Lower leg skin (tissue), 4 donors: ENCODE measurements around the gene NPS. TPM values are rescaled to one million over a fixed set of nuclear protein-coding genes. Genes with fewer than 3 reads are reported as not detected.

Experiments used
- DNase-seq, 2 donors: peaks; one replicate each; pipeline ENCODE4 v3.0.0-alpha.2; 2019; ENCODE audit warnings: low spot score in 2 of 2
- H3K4me3 ChIP-seq: fragments of 200-600 bp; sonication (generic); 2 replicates; pipeline ENCODE4 v1.5.1; 2017; ENCODE audit warnings: mild to moderate bottlenecking, low read depth; ENCODE audit not compliant: poor library complexity, severe bottlenecking
- CTCF ChIP-seq, 3 donors: fragments of 450-650 bp; IDR thresholded peaks; one replicate each; pipeline ENCODE4 v1.5.1; 2016; ENCODE audit warnings: antibody characterized with exemption in 3 of 3, mild to moderate bottlenecking in 3 of 3, moderate library complexity in 2 of 3
- POLR2A ChIP-seq, 2 donors: fragments of 450-650 bp; IDR thresholded peaks; one replicate each; pipeline ENCODE4 v1.6.1; 2016 to 2017; ENCODE audit warnings: antibody characterized with exemption in 2 of 2, mild to moderate bottlenecking in 1 of 2, moderate library complexity in 1 of 2
- WGBS, 2 donors: methylation state at CpG; one replicate each; pipeline ENCODE4 v1.1.5; 2018; 5-methylcytosine and 5-hydroxymethylcytosine counted together
- intact Hi-C: fragments of 100-400 bp; cut with DNase I; formaldehyde crosslinking; loops from one replicate; pipeline ENCODE4 v1.15.0; 2023; ENCODE audit warnings: low total_unique reads
- total RNA-seq, 4 donors: library from RNA; depleted of rRNA; stranded (reverse); fragments of >200 nt; gene quantifications; one replicate each; pipeline ENCODE4 v1.1.0, GENCODE V29; 2016

NPS gene
- total RNA-seq = not detected

GRCh38 chr10:127549009-127549408 is at the start of gene NPS:
TSS of gene NPS (plus strand) at chr10:127549309. CDS start at chr10:127549369, 60 bp downstream.
- TF ChIP-seq POLR2A (IDR thresholded peaks at IDR 0.05) (no peak), CTCF (IDR thresholded peaks at IDR 0.05) (no peak)
- DNase-seq = no peak
- no peak within 1 kb of the TSS for H3K4me3 ChIP-seq
- intact Hi-C loops = no loop called here
- whole genome bisulfite sequencing, 2 donors = 71 to 73% methylated on average over 4 of the region's 4 CpGs

- no peak for DNase-seq
- TF ChIP-seq CTCF (IDR thresholded peaks at IDR 0.05) = no peak
- TF ChIP-seq POLR2A (IDR thresholded peaks at IDR 0.05) = no peak
- H3K4me3 ChIP-seq = no peak overlapping the region
- 72 to 78% methylated on average over 8 of the region's 8 CpGs for WGBS, 2 donors
- intact Hi-C loops = no loop called here
Measured at GRCh38 chr10:127500127-127500526, 49.0 kb upstream of the NPS start.

- intact Hi-C loops = no loop called here
- no peak overlapping the region for H3K4me3 ChIP-seq
- WGBS, 2 donors = 56 to 64% methylated on average over 9 of the region's 9 CpGs
- DNase-seq = no peak
- no peak for TF ChIP-seq POLR2A (IDR thresholded peaks at IDR 0.05)
- TF ChIP-seq CTCF (IDR thresholded peaks at IDR 0.05) = no peak
Measured at GRCh38 chr10:127506094-127506493, 43.0 kb upstream of the NPS start.

GRCh38 chr10:127522298-127522697 is 26.8 kb upstream of the NPS start:
- TF ChIP-seq CTCF (IDR thresholded peaks at IDR 0.05) = no peak
- TF ChIP-seq POLR2A (IDR thresholded peaks at IDR 0.05) = no peak
- H3K4me3 ChIP-seq = no peak overlapping the region
- intact Hi-C loops = no loop called here
- DNase-seq = no peak
- 83% methylated on average over 3 of the region's 3 CpGs for WGBS, 2 donors

- TF ChIP-seq CTCF (IDR thresholded peaks at IDR 0.05) (no peak), POLR2A (IDR thresholded peaks at IDR 0.05) (no peak)
- intact Hi-C loops = no loop called here
- 54 to 56% methylated on average over 6 of the region's 6 CpGs for WGBS, 2 donors
- DNase-seq = no peak
- H3K4me3 ChIP-seq = no peak overlapping the region
Measured at GRCh38 chr10:127523476-127523875, 25.6 kb upstream of the NPS start.

- 40 to 42% methylated on average over 1 of the region's 1 CpG for WGBS, 2 donors
Measured at GRCh38 chr10:127524229-127524628, 24.9 kb upstream of the NPS start.

More at GRCh38 chr10:127524229-127524628, 24.9 kb upstream of the NPS start:
- H3K4me3 ChIP-seq = no peak overlapping the region
- no peak for DNase-seq
- TF ChIP-seq POLR2A (IDR thresholded peaks at IDR 0.05) (no peak), CTCF (IDR thresholded peaks at IDR 0.05) (no peak)
- intact Hi-C loops = no loop called here
